Measurements from ENCODE around the gene VIPR2.
"Not testable (repeated sequence)": the region's sequence is repeated elsewhere in the genome, so short reads cannot be mapped to it uniquely, and the experiment has no call there.

DNA sequence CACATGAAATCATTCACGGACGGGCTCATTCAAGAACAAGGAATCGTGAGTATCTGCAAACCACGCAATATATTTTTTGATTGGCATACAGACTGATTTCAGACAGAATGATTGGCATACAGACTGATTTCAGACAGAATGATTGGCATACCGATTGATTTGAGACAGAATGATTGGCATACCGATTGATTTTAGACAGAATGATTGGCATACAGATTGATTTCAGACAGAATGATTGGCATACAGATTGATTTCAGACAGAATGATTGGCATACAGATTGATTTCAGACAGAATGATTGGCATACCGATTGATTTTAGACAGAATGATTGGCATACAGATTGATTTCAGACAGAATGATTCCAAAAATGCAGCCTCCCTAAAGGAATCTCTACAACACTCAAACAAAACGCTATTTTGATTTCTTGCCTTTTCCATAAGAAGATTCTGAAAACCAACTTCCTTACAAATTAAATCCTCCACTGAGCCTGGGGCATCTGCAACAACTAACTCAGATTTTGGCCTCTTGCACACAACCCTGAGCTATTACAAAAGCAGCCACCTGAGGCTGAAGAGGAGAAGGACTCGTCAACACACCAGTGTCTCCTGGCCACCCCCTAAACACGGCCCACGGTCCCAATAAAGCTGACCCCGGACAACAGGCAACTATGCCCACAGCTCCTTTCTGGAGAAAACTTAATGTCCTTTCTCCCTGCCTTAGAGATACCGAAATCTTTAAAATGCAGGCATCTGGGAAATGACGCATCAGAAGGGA, 11.8 kb downstream of the VIPR2 start:
- TF ChIP-seq, protein P1, sequence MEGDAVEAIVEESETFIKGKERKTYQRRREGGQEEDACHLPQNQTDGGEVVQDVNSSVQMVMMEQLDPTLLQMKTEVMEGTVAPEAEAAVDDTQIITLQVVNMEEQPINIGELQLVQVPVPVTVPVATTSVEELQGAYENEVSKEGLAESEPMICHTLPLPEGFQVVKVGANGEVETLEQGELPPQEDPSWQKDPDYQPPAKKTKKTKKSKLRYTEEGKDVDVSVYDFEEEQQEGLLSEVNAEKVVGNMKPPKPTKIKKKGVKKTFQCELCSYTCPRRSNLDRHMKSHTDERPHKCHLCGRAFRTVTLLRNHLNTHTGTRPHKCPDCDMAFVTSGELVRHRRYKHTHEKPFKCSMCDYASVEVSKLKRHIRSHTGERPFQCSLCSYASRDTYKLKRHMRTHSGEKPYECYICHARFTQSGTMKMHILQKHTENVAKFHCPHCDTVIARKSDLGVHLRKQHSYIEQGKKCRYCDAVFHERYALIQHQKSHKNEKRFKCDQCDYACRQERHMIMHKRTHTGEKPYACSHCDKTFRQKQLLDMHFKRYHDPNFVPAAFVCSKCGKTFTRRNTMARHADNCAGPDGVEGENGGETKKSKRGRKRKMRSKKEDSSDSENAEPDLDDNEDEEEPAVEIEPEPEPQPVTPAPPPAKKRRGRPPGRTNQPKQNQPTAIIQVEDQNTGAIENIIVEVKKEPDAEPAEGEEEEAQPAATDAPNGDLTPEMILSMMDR (IDR thresholded peaks at IDR 0.05) = not testable (repeated sequence)
- TF ChIP-seq POLR2A, POLR2AphosphoS5, EP300 (IDR thresholded peaks at IDR 0.05): not testable (repeated sequence)
